GM18499 (cell line): ENCODE data around the gene PRPSAP2.
"Not testable (repeated sequence)": the region's sequence is repeated elsewhere in the genome, so short reads cannot be mapped to it uniquely, and the experiment has no call there.

Source experiments
- ATAC-seq: cut with Tn5 transposase; IDR thresholded peaks from one replicate; pipeline ENCODE4 v1.9.1; 2021; ENCODE audit warnings: moderate number of reproducible peaks; ENCODE audit not compliant: insufficient read depth, unreplicated experiment

The PRPSAP2 gene

DNA sequence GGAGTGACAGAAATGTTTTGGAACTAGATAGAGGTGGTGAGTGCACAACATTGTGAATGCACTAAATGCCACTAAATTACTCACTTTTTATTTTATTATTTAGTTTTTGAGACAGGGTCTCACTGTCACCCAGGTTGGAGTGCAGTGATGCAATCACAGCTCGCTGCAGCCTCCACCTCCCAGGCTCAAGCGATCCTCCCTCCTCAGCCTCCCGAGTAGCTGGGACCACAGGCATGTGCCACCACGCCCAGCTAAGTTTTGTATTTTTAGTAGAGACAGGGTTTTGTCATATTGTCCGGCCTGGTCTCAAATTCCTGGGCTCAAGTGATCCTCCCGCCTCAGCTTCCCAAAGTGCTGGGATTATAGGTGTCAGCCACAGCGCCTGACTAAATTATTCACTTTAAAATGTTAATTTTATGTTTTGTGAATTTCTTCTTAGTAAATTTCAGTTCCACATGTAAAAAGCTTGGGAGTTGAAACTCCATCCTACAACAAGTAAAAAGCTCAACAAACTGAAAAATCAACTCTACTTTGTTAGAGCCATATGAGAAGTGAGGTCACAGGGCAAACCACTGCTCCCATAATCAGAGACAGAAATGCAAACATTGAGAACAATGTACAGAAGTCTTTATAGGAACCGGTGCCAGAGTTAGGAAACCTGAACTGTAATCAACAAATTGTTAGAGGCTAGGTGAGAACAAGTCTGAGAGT lies 80.2 kb downstream of the PRPSAP2 start:
- ATAC-seq = no peak

DNA sequence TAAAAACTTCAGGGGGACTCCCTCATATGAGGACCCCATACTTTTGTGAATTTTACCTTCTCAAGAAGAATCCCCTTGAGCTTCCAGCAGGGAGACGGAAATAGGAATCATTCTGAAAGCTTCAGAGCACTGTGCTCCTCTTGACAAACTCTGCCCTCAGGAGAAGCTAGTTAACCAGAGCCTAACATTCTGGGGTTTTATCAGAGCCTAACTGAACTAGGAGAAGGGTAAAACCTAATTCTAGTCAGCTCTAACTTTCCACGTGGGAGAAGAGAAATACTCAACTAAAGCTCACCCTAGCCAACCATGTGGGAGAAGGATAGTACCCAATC lies 80.7 kb downstream of the PRPSAP2 start:
- ATAC-seq = no peak

DNA sequence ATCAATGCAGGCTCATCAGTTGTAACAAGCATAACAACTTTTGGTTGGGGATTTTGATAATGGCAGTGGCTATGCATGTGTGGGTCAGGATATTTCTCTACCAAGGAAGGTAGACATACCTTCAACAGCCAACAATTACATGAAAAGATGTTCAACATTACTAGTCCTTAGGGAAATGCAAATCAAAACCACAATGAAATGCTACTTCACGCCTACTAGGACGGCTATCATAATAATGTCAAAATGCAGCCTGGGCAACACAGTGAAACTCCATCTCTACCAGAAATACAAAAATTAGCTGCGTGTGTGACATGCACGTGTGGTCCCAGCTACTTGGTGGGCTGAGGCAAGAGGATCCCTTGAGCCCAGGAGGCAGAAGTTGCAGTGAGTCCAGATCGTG lies 86.7 kb downstream of the PRPSAP2 start:
- ATAC-seq = no peak

DNA sequence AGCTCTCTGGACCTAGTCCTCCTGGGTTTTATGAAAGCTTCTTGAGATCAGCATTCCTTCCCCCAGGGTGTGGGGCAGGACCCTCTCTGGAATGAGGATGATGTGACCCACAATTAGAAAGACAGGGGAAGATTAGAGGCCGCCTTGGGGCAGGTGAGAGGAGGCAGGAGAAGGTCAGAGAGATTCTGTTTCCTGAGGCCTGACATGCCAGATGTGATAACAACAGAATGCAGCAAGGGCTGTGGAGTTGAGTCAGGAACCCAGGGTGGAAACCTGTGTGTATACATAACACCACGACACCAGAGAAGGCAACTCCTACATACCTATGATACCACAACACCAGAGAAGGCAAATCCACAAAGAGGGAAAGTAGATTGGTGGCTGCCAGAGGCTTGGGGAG lies 88.6 kb downstream of the PRPSAP2 start:
- ATAC-seq = no peak

DNA sequence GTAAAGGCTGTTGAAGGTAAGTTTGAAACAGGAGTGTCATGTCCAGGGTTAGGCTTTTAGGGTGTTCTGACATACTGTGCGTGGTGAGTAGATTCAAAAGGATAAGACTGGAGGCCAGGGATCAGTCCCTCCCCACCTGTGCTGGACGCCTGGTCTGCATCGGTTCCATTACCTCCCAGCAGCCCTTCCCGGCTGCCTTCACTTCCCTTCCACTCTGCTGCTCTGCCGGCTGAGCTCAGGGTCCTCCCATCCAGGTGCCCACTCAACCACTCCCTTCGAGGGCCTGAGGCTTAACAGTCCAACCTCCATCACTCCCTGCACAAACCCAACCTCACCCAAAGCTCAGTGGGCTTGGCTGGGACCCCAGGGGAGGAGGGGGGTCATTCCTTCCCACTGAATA lies 89.9 kb downstream of the PRPSAP2 start:
- ATAC-seq = no peak

DNA sequence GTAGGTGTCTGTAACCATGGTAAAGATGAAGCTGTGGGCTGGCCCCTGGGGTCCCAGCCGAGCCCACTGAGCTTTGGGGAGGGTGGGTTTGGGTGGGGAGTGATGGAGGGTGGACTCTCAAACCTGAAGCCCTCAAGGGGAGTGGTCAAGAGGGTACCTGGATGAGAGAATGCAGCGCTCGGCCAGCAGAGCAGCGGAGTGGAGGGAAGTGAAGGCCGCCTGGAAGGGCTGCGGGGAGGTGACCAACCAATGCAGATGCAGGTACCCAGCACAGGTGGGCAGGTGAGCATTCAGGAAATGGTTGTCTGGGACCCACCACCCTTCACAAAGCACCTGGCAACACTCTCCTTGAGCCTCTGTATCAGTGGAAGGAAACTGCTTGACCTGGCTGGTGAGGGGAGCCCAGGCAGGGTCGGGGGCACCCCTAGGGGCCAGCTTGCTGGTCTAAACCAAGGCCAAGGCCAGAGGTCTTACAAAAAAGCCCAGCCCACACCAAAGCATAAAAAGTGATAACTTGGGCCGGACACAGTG lies 90.6 kb downstream of the PRPSAP2 start:
- no peak for ATAC-seq

DNA sequence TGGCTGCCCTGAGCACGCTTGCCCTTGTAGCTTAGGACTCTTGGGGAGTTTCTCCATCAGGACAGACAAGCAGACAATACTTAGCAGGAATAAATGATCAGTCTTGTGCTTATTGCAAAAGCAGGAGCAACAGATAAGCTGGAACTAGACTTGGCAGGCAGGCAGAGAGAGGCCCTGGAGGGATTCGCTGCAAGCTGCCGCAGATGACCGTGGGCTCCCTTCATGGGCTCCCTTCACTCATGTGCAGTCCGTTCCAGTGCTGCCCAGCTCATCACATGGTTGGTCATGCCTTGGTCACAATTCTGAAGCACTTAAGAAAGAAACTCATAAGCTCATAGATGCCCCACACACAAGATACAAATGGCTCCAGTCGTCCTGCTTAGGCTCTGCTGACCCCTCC lies 91.6 kb downstream of the PRPSAP2 start:
- ATAC-seq = no peak

DNA sequence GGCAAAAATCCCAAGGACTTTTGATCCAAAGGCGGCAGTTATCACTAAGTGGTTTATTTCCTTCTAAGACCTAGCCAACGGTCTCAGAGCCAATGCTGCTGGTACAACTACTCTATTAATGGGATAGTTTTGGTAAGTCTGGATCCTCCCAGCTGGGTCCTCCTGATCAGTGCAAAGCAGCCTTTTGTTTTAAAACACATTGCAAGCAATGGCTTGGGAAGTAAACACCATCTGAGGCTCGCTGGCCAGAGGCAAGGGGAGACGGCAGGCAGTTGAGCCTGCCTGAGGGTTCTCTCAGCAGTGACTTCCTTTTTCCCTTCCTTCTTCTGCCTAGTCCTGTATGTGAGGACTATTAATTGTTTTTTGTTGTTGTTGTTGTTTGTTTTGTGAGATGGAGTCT lies 92.4 kb downstream of the PRPSAP2 start:
- no peak for ATAC-seq

DNA sequence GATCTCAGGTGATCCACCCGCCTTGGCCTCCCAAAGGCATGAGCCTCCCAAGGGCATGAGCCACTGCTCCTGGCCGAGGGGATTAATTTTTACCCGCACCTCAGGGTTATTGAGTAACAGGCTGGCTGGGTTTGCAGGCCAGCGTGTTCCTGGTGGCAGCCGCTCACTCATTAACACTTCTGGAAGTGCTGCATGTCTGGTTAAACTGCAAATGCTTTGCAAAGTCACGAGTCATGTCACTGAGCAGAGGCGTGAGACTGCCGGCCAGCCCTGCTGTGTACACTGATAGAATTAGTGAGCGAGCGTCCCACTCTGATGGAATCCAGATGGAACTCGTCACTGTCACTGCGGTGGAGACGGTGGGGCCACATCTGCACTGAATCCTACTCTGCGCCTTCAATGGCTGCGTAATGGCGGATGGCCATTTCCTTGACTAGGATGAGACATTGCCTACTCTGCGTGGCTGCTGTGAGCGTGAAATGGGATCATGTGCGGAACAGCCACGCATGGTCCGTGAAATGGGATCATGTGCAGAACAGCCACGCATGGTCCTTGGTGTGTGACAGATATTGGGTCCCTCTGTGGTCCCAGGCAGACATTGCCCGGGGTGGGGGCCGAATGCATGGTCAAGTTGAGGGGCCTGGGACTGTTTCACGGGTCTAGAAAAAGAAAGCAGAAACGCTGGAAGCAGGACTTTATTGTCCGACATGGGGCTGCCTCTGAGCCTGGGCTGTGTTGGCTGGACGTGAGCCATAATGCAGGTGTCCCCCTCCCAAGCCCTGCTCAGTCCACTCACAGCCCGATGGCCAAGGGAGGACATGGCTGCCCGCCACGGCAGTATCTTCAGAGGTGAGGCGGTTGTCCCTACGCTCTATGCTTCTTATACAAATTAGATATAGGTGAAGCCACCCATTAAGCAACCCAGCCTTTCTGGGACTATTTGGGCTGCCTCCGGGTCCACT lies 93.3 kb downstream of the PRPSAP2 start:
- no peak for ATAC-seq

DNA sequence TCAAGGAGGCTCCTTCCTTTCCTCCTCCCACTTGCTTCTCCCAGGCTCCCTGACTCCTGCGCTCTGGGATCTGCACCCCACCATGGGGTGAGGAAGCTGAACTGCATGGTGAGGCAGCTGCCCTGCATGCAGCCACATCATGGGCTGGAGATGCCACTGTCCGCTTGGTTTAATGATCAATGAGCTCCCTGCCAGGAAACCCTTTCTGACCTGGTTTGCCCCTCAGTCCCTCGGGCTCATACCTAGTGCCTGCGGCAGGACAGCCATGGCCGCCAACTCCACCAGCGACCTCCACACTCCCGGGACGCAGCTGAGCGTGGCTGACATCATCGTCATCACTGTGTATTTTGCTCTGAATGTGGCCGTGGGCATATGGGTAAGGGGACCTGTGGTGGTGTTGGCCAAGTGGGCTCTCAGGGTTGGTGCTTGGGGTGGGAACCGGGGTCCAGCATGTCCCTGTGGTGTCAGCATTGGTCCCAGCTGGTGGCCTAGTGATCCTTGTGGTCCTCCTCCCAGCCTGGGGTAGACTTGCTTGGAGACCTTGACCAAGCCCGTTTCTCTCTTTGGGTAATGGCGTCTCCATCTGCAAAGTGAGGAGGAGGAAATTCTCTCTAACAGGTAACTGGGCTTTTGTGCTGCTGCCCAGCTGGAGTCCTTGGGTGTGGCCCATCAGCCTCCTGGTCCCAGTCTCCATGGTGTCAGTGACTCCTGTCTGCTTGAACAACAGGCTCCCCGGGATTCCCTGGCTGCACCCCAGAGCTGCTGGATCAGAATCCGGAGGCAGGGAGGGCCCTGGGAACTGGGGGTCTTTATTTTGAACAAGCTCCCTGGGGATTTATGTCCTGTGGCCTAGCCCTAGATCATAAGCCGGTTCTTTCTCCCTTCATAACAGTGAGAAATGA lies 94.3 kb downstream of the PRPSAP2 start, which contains the start of gene SLC5A10:
SLC5A10 (plus strand) TSS at position 225 of the 902 bp plus-strand sequence; CDS start at position 266, 41 bp downstream.
- ATAC-seq = no peak

DNA sequence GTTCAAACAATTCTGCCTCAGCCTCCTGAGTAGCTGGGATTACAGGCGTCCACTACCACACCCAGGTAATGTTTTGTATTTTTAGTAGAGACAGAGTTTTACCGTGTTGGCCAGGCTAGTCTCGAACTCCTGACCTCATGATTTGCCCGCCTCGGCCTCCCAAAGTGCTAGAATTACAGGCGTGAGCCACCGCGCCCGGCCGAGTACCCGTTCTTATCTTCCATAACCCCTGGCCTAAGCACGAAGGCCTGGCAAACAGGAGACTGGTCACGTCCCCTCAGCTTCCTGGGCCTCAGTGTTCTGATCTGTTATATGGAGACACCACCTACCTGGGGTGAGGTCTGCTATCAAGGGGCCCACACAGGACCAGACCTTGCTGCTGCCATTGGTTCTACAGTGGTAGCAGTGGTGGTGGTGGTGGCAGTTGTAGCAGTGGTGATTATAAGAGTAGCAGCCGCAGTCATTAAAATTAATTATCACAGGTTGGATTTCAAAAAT lies 95.3 kb downstream of the PRPSAP2 start:
- ATAC-seq = no peak

DNA sequence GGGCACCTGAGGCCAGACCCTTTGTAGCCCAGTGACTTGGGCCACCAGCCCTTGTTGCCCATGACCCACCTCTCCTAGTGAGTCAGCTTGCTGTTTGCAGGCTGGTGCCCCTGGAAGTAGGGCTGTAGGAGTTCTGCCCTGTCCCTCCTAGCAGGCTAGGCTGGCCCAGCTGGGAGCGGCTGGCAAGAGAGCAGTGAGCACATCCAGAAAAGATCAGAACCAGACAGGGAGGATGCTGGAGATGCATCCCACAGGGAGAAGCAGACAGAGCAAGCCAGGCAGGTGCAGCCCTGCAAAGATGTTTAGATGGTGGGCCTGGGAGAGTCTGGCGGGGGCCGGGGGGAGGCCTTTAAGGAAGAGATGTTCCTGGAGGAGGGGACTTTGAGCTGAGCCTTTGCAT lies 96.4 kb downstream of the PRPSAP2 start:
- ATAC-seq = no peak

DNA sequence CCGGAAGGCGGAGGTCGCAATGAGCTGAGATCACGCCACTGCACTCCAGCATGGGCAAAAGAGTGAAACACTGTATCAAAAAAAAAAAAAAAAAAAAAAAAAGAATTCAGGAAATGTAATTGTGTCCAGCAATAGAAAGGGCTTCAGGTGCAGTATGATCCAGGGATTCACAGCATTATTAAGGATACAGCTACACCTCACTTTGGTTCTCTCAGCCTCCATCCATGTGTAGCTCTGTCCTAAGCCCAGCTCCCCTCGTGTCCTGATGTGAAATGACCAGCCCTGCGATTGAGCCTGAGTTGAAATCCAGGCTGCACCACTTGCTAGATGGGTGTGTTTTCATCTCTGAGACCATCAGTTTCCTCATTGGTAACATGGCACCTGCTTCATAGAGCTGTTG lies 97.1 kb downstream of the PRPSAP2 start:
- no peak for ATAC-seq

DNA sequence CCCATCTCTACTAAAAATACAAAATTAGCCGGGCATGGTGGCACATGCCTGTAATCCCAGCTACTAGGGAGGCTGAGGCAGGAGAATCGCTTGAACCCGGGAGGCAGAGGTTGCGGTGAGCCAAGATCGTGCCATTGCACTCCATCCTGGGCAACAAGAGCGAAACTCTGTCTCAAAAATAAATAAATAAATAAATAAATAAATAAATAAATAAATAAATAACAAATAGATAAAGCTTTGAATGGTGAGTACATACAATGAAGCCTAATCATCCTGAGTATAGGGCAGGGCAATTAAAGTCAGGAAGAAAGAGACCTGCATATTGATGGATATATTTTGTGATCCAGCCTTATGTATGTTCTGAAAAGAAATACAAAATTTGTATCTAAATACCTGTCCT lies 98.1 kb downstream of the PRPSAP2 start:
- not testable (repeated sequence) for ATAC-seq

DNA sequence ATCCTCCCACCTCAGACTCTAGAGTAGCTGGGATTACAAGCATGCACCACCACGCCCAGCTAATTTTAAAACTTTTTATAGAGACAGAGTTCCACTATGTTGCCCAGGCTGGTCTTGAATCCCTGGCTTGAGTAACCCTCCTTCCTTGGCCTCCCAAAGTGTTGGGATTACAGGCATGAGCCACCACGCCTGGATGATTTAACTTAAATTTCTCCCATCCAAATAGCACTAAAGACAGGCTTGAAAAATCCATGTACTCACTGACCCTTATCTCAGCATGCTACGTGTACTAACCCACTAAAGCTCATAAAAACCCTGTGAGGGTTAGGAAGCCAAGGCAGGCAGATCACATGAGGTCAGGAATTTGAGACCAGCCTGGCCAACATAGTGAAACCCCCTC lies 98.7 kb downstream of the PRPSAP2 start:
- ATAC-seq = no peak

DNA sequence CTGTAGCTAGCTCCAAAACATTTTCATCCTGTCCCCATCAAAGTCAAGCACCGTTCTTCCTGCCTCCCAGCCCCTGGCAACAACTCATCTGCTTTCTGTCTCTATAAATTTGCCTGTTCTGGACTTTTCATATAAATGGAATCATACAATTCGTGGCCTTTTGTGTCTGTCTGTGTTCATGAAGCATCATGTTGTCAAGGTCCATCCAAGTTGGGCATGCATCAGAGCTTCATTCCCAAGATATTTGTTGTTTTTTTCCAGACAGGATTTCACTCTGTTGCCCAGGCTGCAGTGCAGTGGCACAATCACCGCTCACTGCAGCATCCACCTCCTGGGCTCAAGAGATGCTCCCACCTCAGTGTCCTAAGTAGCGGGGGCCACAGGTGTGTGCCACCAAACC lies 99.9 kb downstream of the PRPSAP2 start:
- no peak for ATAC-seq

DNA sequence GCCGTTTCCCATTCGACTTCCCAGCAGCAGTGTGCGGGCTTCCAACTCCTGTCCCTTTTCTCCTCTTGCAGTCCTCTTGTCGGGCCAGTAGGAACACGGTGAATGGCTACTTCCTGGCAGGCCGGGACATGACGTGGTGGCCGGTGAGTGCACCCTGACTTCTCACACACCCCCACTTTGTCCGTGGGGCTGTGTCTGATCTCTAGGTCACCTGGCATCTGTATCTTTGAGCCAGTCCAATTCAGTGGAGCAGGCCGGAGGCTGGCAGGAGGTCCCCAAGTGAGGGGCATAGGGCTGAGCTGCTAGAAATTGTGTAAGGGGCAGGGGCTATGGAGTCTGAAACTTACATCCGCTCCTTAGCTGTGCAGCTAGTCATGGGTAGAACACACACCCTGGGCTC lies 100.7 kb downstream of the PRPSAP2 start:
- ATAC-seq = no peak

DNA sequence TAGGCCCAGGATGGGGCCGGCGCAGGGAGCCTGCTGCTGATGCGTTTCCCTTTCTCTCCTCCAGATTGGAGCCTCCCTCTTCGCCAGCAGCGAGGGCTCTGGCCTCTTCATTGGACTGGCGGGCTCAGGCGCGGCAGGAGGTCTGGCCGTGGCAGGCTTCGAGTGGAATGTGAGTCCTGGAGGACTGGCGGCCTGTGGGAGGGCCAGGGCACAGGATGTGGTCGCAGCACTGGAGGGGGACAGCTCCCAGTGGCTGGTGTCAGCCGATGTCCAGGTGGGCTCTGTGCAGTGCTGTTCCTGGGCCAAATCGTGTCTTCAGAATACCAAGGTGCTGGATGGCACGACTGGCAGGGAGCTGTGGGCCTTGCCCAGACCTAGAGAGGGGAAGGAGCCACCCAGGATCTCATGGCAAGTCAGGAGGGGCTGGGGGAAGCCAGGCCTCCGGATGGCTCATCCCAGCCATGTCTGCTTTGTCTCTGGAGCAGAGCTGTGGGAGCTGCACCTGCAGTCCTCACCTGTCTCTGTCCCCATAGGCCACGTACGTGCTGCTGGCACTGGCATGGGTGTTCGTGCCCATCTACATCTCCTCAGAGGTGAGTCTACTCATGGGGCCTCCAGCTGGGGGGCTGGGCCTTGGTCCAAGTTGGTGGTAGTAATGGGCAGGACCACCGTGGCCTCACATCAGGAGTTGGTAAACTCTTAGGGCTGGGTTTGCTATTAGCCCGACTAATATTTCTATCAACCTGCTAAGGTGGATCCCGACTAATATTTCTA lies 101.3 kb downstream of the PRPSAP2 start:
- ATAC-seq = no peak

DNA sequence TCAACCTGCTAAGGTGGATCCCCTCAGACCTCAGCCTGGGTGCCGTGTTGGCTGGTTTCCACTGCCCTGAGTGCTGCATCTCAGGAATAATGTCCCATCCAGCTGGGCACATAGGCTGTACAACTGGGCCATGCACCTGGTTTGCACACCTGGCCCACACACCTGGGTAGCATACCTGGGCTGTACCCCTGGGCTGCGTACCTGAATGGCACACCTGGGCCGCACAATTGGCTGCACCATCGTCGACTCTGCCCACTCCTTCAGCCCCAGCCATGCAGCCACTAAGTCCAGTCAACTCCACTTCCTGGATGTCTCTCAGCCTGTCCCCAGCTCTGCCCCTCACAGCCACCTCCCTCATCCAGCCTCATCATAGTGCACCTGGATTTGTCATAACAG lies 101.9 kb downstream of the PRPSAP2 start:
- ATAC-seq = no peak
